Testis (tissue), 3 donors: ENCODE measurements around the gene WFDC5. TPM values are rescaled to one million over a fixed set of nuclear protein-coding genes. Genes with fewer than 3 reads are reported as not detected.
"Not testable (repeated sequence)": the region's sequence is repeated elsewhere in the genome, so short reads cannot be mapped to it uniquely, and the experiment has no call there.

Source experiments
- DNase-seq: peaks from one replicate; pipeline ENCODE4 v3.0.0-alpha.2; 2019
- H3K27ac ChIP-seq, 2 donors: fragments of 200-600 bp; sonication (generic); one replicate each; pipeline ENCODE4 v1.5.1; 2019
- H3K27me3 ChIP-seq: fragments of 200-600 bp; sonication (generic); one replicate; pipeline ENCODE4 v1.5.1; 2019
- H3K36me3 ChIP-seq: fragments of 200-600 bp; sonication (generic); one replicate; pipeline ENCODE4 v1.5.1; 2017; ENCODE audit warnings: low read depth; ENCODE audit errors: missing control alignments
- H3K4me1 ChIP-seq: fragments of 200-600 bp; sonication (generic); one replicate; pipeline ENCODE4 v1.5.1; 2019
- H3K4me3 ChIP-seq, 2 donors: fragments of 200-600 bp; sonication (generic); one replicate each; pipeline ENCODE4 v1.5.1; 2017 to 2019
- H3K9me3 ChIP-seq: fragments of 200-600 bp; sonication (generic); one replicate; pipeline ENCODE4 v1.5.1; 2017
- POLR2A ChIP-seq: fragments of 450-650 bp; IDR thresholded peaks from one replicate; pipeline ENCODE4 v1.6.1; 2017; ENCODE audit warnings: antibody characterized with exemption, mild to moderate bottlenecking, moderate library complexity
- WGBS, 2 donors: methylation state at CpG; one replicate each; pipeline ENCODE4 v1.1.5; 2018; 5-methylcytosine and 5-hydroxymethylcytosine counted together
- intact Hi-C: fragments of 100-400 bp; cut with DNase I; formaldehyde crosslinking; loops from one replicate; pipeline ENCODE4 v1.15.1; 2023; ENCODE audit warnings: low total_unique reads
- polyA plus RNA-seq: library from polyadenylated mRNA; stranded (reverse); fragments of 350-450 nt; fragmentation: Illumina TruSeq; extraction: RNeasy Lipid Tissue Mini Kit (QIAGEN cat#74804); gene quantifications from one replicate; pipeline ENCODE4 v1.2.3, GENCODE V29; 2014; ENCODE audit warnings: low read depth, low replicate concordance; ENCODE audit not compliant: insufficient read depth
- total RNA-seq, 2 donors: library from RNA; depleted of rRNA; stranded (reverse); fragments of >200 nt; gene quantifications; one replicate each; pipeline ENCODE4 v1.2.3, GENCODE V29; 2016
- TF ChIP-seq, protein P1 (sequence below), 3 experiments: fragments of 450-650 bp in 2 of 3; fragments of 200-600 bp in 1 of 3; sonication (generic) in 1 of 3; IDR thresholded peaks; one replicate each; pipeline ENCODE4 v1.5.1; 2016 to 2019; ENCODE audit warnings: antibody characterized with exemption in 3 of 3, mild to moderate bottlenecking in 2 of 3, moderate library complexity in 1 of 3

WFDC5 gene
- total and polyA plus RNA-seq, 3 donors from 2014 or later: 0.87 to 2.1 (median 1.4) TPM

GRCh38 chr20:45066372-45066771 is 48.6 kb downstream of the WFDC5 start:
- WGBS, 2 donors: 95 to 96% methylated on average over 7 of the region's 7 CpGs
- H3K27ac ChIP-seq: no peak overlapping the region
- H3K27me3 ChIP-seq: no peaks in the 10 kb centered on the region
- no peak for DNase-seq
- intact Hi-C loops: no loop called here
- H3K9me3 ChIP-seq: no peaks in the 10 kb centered on the region
- no peak overlapping the region for H3K4me3 ChIP-seq
- TF ChIP-seq, protein P1, sequence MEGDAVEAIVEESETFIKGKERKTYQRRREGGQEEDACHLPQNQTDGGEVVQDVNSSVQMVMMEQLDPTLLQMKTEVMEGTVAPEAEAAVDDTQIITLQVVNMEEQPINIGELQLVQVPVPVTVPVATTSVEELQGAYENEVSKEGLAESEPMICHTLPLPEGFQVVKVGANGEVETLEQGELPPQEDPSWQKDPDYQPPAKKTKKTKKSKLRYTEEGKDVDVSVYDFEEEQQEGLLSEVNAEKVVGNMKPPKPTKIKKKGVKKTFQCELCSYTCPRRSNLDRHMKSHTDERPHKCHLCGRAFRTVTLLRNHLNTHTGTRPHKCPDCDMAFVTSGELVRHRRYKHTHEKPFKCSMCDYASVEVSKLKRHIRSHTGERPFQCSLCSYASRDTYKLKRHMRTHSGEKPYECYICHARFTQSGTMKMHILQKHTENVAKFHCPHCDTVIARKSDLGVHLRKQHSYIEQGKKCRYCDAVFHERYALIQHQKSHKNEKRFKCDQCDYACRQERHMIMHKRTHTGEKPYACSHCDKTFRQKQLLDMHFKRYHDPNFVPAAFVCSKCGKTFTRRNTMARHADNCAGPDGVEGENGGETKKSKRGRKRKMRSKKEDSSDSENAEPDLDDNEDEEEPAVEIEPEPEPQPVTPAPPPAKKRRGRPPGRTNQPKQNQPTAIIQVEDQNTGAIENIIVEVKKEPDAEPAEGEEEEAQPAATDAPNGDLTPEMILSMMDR (IDR thresholded peaks at IDR 0.05): no peak
- no peak for TF ChIP-seq POLR2A
- no peaks in the 10 kb centered on the region for H3K4me1 ChIP-seq
- H3K36me3 ChIP-seq: no peaks in the 10 kb centered on the region

GRCh38 chr20:45064812-45065211 is 50.2 kb downstream of the WFDC5 start:
- no peak for DNase-seq
- Histone ChIP-seq H3K9me3 (no peaks in the 10 kb centered on the region), H3K36me3 (no peaks in the 10 kb centered on the region), H3K4me3 (no peak overlapping the region), H3K27ac (no peak overlapping the region), H3K27me3 (no peaks in the 10 kb centered on the region), H3K4me1 (no peaks in the 10 kb centered on the region)
- intact Hi-C loops: no loop called here
- TF ChIP-seq, protein P1 (IDR thresholded peaks at IDR 0.05): no peak
- TF ChIP-seq POLR2A: no peak

GRCh38 chr20:45063107-45063506 is 51.9 kb downstream of the WFDC5 start:
- not testable (repeated sequence) for H3K9me3 ChIP-seq
- WGBS, 2 donors: 84 to 87% methylated on average over 2 of the region's 2 CpGs

GRCh38 chr20:45061244-45061643 is 53.7 kb downstream of the WFDC5 start:
- Histone ChIP-seq H3K27me3 (no peaks in the 10 kb centered on the region), H3K4me1 (no peaks in the 10 kb centered on the region), H3K4me3 (no peak overlapping the region), H3K36me3 (no peaks in the 10 kb centered on the region), H3K9me3 (no peaks in the 10 kb centered on the region), H3K27ac (no peak overlapping the region)
- no peak for DNase-seq
- WGBS, 2 donors: 84 to 91% methylated on average over 4 of the region's 4 CpGs
- intact Hi-C loops: no loop called here
- TF ChIP-seq, protein P1 (IDR thresholded peaks at IDR 0.05): no peak
- no peak for TF ChIP-seq POLR2A

More at GRCh38 chr20:45063107-45063506, 51.9 kb downstream of the WFDC5 start:
- H3K4me3 ChIP-seq, H3K27me3 ChIP-seq, DNase-seq, H3K4me1 ChIP-seq, H3K36me3 ChIP-seq, H3K27ac ChIP-seq, intact Hi-C loops: not testable (repeated sequence)

DNA sequence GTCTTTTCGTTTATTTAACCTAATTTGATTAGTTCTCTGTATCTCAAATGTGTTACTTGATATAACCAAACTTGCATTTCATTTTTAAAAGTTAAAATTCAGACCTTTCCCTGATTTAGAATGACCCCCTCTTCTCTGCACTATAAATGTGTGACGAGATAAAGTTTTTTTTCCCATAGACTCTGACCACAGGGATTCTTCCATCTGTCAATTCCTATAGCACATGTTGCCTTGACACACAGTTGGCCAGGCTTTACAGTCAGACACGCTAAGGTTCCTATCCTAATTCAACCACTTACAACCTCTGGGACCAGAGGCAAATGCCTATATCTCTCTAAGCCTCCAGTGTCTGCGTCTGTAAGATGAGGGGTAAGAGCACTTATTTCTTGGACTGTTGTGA is 54.7 kb downstream of the WFDC5 start:
- Histone ChIP-seq H3K27ac (no peak overlapping the region), H3K36me3 (no peaks in the 10 kb centered on the region), H3K4me3 (no peak overlapping the region), H3K27me3 (no peaks in the 10 kb centered on the region), H3K9me3 (no peaks in the 10 kb centered on the region), H3K4me1 (no peaks in the 10 kb centered on the region)
- WGBS, 2 donors: 85 to 92% methylated on average over 4 of the region's 4 CpGs
- TF ChIP-seq, protein P1 (IDR thresholded peaks at IDR 0.05): no peak
- TF ChIP-seq POLR2A: no peak
- intact Hi-C loops: no loop called here
- DNase-seq: no peak

Other genes with a start within 250 kb of the WFDC5 start
- 100 to 1,000 TPM; 106 to 127 TPM for gene YWHAB, start 229.5 kb downstream of the WFDC5 start, total RNA-seq
- 125 TPM for gene YWHAB, start 229.5 kb downstream of the WFDC5 start, polyA plus RNA-seq
- gene PABPC1L, start 205.1 kb downstream of the WFDC5 start, total RNA-seq: 10 to 100 TPM; 59.2 to 71.7 TPM
- gene PABPC1L, start 205.1 kb downstream of the WFDC5 start, polyA plus RNA-seq: 27.9 TPM
- gene TOMM34, start 154.8 kb downstream of the WFDC5 start, total RNA-seq: 100 to 1,000 TPM; 212 to 246 TPM
- 263 TPM for gene TOMM34, start 154.8 kb downstream of the WFDC5 start, polyA plus RNA-seq
- gene STK4, start 148.7 kb downstream of the WFDC5 start, total RNA-seq: 10 to 100 TPM; 39.6 to 42.7 TPM
- gene STK4, start 148.7 kb downstream of the WFDC5 start, polyA plus RNA-seq: 24.9 TPM
- gene KCNS1, start 14.0 kb downstream of the WFDC5 start, total RNA-seq: 1 to 10 TPM; 4.6 to 7.7 TPM
- 2.1 TPM for gene KCNS1, start 14.0 kb downstream of the WFDC5 start, polyA plus RNA-seq
- not detected for gene WFDC12, start 9.3 kb upstream of the WFDC5 start, total RNA-seq
- not detected for gene WFDC12, start 9.3 kb upstream of the WFDC5 start, polyA plus RNA-seq
- 1 to 10 TPM in 1 of 2 donors, not detected in 1; 1.2 TPM for gene PI3, start 59.7 kb upstream of the WFDC5 start, total RNA-seq
- gene PI3, start 59.7 kb upstream of the WFDC5 start, polyA plus RNA-seq: 0.94 TPM
- gene SEMG1, start 91.9 kb upstream of the WFDC5 start, total RNA-seq: not detected
- not detected for gene SEMG1, start 91.9 kb upstream of the WFDC5 start, polyA plus RNA-seq
- not detected for gene SEMG2, start 106.2 kb upstream of the WFDC5 start, total RNA-seq
- not detected for gene SEMG2, start 106.2 kb upstream of the WFDC5 start, polyA plus RNA-seq
- gene SLPI, start 139.4 kb upstream of the WFDC5 start, total RNA-seq: 1 to 10 TPM; 6.9 to 8.2 TPM
- gene SLPI, start 139.4 kb upstream of the WFDC5 start, polyA plus RNA-seq: 104 TPM
- gene RBPJL, start 191.7 kb upstream of the WFDC5 start, total RNA-seq: 1 to 10 TPM in 1 of 2 donors, under 1 TPM in 1; 0.43 to 1.1 TPM
- gene RBPJL, start 191.7 kb upstream of the WFDC5 start, polyA plus RNA-seq: 0.26 TPM
- 1 to 10 TPM; 2.8 to 3.5 TPM for gene MATN4, start 193.1 kb upstream of the WFDC5 start, total RNA-seq
- 1.1 TPM for gene MATN4, start 193.1 kb upstream of the WFDC5 start, polyA plus RNA-seq
- gene SDC4, start 233.2 kb upstream of the WFDC5 start, total RNA-seq: 100 to 1,000 TPM; 191 to 234 TPM
- gene SDC4, start 233.2 kb upstream of the WFDC5 start, polyA plus RNA-seq: 124 TPM
- 10 to 100 TPM; 33.1 to 34.6 TPM for gene SYS1, start 248.0 kb upstream of the WFDC5 start, total RNA-seq
- gene SYS1, start 248.0 kb upstream of the WFDC5 start, polyA plus RNA-seq: 20.0 TPM